Loucy (cell line): ENCODE data around the gene ZCCHC4.

ENCODE experiments used
- EZH2phosphoT487 ChIP-seq: fragments of 200-600 bp; IDR thresholded peaks from 2 replicates; pipeline ENCODE4 v1.6.1; 2018; ENCODE audit warnings: antibody characterized with exemption, mild to moderate bottlenecking, moderate library complexity, borderline replicate concordance
- TF ChIP-seq, protein P1 (sequence below): fragments of 200-600 bp; sonication (generic); conservative IDR thresholded peaks from 2 replicates; pipeline ENCODE4 v1.5.1; 2014; ENCODE audit warnings: mild to moderate bottlenecking, antibody characterized with exemption, low read length

DNA sequence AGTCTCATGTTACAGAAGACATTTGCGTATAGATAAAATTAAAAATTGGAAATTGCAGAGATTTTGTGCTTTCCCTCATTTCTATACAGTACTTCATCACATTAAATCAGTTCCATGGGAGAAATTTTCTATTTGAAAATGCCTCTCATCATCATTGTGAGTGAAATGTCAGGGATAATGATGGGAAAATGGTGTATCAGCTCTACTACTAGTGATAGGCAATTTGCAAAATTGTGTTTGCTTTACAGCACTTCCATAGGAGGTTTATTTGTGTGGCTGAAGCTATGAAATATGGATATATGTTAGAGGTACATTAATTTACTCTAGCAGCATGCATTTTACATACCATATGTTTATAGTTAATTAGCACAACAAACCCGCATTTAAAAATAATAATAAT is 43.5 kb downstream of the ZCCHC4 start:
- TF ChIP-seq, protein P1, sequence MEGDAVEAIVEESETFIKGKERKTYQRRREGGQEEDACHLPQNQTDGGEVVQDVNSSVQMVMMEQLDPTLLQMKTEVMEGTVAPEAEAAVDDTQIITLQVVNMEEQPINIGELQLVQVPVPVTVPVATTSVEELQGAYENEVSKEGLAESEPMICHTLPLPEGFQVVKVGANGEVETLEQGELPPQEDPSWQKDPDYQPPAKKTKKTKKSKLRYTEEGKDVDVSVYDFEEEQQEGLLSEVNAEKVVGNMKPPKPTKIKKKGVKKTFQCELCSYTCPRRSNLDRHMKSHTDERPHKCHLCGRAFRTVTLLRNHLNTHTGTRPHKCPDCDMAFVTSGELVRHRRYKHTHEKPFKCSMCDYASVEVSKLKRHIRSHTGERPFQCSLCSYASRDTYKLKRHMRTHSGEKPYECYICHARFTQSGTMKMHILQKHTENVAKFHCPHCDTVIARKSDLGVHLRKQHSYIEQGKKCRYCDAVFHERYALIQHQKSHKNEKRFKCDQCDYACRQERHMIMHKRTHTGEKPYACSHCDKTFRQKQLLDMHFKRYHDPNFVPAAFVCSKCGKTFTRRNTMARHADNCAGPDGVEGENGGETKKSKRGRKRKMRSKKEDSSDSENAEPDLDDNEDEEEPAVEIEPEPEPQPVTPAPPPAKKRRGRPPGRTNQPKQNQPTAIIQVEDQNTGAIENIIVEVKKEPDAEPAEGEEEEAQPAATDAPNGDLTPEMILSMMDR: no peak
- no peak for TF ChIP-seq EZH2phosphoT487
